Endometrial microvascular endothelial cells (primary cell): ENCODE measurements around the gene MALRD1. TPM values are rescaled to one million over a fixed set of nuclear protein-coding genes. Genes with fewer than 3 reads are reported as not detected.
"Not testable (repeated sequence)": the region's sequence is repeated elsewhere in the genome, so short reads cannot be mapped to it uniquely, and the experiment has no call there.

ENCODE experiments used
- in situ Hi-C: cut with HindIII; loops from 2 replicates; pipeline ENCODE4 v1.10.0; 2017; ENCODE audit warnings: low sequenced_read_pairs, low pct_unique_long_range_greater_than_20kb; ENCODE audit errors: inconsistent ontology term
- total RNA-seq: library from RNA; depleted of rRNA; stranded (reverse); fragments of >200 nt; gene quantifications from one replicate; pipeline ENCODE4 v1.2.3, GENCODE V29; 2015; ENCODE audit errors: inconsistent ontology term

The MALRD1 gene
- total RNA-seq, 1 donor from 2014 or later = not detected

DNA sequence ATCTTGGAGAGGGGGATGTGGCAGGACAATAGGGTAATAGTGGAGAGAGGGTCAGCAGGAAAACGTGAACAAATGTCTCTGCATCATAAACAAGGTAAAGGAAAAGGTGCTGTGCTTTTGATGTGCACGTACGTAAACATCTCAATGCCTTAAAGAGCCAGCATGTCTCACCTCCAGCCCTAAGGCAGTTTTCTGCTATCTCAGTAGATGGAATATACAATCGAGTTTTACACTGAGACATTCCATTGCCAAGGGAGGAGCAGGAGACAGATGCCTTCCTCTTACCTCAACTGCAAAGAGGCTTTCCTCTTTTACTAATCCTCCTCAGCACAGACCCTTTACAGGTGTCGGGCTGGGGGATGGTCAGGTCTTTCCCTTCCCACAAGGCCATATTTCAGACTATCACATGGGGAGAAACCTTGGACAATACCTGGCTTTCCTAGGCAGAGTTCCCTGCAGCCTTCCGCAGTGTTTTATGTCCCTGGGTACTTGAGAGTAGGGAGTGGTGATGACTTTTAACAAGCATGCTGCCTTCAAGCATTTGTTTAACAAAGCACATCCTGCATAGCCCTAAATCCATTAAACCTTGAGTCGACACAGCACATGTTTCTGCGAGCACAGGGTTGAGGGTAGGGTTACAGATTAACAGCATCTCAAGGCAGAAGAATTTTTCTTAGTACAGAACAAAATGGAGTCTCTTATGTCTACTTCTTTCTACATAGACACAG, 461.6 kb downstream of the MALRD1 start:
- in situ Hi-C loops = not testable (repeated sequence)

DNA sequence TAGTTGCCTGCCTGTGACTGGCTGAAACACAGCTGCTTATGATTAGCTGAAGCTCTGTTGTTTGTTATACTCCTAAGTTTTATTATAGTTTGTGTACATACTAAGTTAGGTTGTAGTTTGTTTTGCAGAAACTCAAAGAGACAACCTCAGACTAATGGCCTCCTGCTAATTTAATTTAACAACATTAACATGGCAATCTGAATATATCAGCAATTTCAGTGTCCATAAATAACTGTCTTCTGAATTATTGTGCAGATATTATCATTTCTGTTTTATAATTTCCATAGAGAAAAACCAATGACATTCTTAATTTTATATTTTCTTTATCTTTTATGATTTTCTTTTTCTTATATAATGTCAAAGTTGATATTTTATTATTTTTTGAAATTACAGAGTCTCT, 469.5 kb downstream of the MALRD1 start:
- in situ Hi-C loops = no loop called here

- in situ Hi-C loops = no loop called here
Measured at GRCh38 chr10:19518632-19519031, 470.0 kb downstream of the MALRD1 start.

- in situ Hi-C loops = no loop called here
Measured at GRCh38 chr10:19531324-19531723, 482.7 kb downstream of the MALRD1 start.

GRCh38 chr10:19532411-19532810, 483.8 kb downstream of the MALRD1 start:
- in situ Hi-C loops = no loop called here

GRCh38 chr10:19541299-19541698, 492.7 kb downstream of the MALRD1 start:
- in situ Hi-C loops = no loop called here

GRCh38 chr10:19546224-19546623, 497.6 kb downstream of the MALRD1 start:
- in situ Hi-C loops = no loop called here

GRCh38 chr10:19549503-19549902, 500.9 kb downstream of the MALRD1 start:
- in situ Hi-C loops = no loop called here

DNA sequence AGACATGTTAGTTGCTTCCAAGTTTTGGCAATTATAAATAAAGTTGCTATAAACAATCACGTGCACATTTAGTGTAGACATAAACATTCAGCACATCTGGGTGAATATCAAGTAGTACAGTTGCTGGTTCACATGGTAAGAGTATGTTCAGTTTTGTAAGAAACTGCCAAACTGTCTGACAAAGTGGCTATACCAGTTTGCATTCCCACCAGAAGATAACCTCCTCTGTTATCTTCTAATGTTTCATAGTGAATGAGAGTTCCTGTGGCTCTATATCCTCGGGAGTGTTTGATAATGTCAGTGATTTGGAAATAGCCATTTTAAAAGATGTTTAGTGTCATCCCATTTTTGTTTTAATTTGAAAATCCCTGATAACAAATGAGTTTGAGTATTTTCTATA, 508.1 kb downstream of the MALRD1 start:
- in situ Hi-C loops = no loop called here

DNA sequence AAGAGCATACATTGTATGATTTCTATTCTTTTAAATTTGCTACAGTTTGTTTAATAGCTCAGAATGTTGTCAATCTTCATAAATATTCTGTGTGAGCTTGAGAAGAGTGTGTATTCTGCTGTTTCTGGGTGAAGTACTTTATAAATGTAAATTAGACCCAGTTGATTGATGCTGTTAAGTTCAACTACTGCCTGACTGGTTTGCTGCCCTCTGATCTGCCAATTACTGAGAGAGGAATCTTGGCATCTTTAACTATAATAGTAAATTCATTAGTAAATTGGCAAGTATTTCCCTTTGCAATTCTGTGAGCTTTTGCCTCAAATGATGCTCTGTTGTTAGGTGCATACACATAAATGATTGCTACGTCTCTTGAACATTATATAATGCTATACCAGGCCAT, 512.6 kb downstream of the MALRD1 start:
- in situ Hi-C loops = no loop called here

DNA sequence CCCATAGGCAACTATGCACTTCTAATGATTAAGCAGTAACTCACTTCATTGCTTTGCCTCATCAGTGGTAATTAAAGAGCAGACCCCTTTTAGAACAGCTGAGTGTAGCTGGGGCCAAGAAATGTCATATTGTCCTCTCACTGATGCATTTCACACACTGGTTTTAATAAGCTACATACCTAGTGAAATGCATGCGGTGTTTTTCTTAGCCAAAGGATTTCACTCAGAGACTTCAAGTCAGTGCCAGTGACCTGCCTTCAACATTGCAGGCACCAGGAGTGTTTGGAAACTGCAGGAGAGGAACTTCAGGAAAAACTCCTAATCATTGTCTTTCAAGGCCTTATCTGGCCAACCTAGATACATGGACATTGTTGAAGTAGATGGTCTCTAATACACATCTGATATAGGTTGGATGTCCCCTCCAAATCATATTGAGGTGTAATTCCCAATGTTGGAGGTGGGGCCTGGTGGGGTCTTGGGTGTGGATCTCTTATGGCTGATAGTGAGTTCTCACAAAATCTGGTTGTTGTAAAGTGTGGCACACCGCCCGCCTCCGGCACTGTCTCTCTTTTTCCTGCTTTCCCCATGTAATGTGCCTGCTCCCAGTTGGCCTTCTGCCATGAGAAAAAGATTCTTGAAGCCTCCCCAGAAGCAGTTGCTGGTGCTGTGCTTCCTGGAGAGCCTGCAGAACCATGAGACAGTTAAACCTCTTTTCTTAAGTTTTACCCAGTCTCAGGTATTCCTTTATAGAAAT, 515.0 kb downstream of the MALRD1 start:
- in situ Hi-C loops = no loop called here

GRCh38 chr10:19570120-19570519, 521.5 kb downstream of the MALRD1 start:
- in situ Hi-C loops = no loop called here

GRCh38 chr10:19570991-19571390, 522.4 kb downstream of the MALRD1 start:
- in situ Hi-C loops = no loop called here

DNA sequence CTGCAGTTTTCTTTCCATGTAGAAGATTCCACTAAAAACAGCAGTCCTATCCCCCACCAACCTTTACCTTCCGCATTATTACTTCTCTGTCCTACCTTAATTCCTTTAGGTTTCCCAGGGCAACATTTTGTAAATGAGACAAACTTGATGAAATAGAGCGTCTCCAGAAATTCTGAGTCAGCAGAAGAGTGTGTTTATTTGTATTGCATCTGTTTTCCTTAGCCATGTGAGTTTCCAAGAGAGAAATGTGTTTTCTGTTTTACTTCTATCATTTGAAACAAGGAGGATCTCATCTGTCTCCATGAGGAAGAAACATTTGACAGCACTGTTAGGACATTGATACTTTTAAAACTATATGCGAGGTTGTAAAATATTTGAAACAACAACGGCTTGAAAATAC, 523.5 kb downstream of the MALRD1 start:
- in situ Hi-C loops = no loop called here

DNA sequence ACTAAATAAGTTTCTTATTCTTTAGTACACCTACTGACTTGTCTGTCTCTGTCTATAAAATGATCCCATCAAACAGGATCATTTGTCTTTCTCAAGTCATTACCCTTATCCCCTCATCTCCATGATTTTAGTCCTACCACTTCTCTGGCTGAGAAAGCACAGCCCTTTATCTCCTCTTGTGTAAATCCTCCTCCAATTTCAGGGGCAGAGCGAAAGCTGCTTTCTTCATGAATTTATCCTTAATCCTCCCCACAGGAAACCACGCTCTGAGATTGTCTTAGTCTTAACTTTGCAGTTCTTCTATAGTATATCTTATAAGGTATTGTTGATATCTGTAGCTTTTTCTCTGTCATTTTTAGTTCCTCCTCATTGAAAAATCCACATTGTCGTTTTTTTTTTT, 528.0 kb downstream of the MALRD1 start:
- in situ Hi-C loops = no loop called here

GRCh38 chr10:19577381-19577780, 528.8 kb downstream of the MALRD1 start:
- in situ Hi-C loops = no loop called here

- in situ Hi-C loops = no loop called here
Measured at GRCh38 chr10:19577807-19578206, 529.2 kb downstream of the MALRD1 start.

- in situ Hi-C loops = no loop called here
Measured at GRCh38 chr10:19578571-19578970, 530.0 kb downstream of the MALRD1 start.

DNA sequence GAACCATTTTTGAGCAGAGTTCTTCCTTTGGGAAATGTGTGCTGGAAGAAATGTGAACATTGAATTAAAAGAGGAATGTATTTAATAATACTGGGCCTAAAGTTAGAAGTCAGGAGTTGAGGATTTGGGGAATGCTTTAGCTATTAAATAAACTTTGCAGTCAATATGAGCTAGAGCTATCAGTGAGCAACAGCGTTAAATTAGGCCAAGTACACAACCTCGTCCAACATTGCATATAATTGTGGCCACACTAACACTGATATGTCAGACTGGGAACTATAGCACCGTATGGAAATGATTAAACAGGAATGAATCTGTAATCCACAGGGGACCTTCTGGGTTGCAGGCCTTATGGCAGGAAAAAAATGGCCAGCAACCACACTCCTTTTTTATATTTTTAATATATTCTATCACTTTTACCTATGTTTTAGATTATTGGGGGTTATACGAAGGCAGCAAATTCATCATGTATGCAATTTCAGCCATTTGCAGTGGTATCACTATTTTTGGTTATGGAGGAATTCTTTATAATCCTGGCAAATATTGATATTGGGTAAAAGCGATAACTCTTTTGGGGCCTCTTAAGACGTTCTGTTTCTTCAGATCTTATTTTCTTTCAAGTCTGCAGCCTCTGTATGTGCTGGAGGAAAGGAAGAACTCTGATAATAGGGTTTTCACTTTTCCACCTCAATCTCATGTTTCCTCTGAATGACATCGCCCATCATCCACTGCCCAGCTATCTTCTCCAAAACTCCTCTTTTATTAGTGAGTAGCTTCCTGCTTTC, 531.4 kb downstream of the MALRD1 start:
- in situ Hi-C loops = no loop called here

DNA sequence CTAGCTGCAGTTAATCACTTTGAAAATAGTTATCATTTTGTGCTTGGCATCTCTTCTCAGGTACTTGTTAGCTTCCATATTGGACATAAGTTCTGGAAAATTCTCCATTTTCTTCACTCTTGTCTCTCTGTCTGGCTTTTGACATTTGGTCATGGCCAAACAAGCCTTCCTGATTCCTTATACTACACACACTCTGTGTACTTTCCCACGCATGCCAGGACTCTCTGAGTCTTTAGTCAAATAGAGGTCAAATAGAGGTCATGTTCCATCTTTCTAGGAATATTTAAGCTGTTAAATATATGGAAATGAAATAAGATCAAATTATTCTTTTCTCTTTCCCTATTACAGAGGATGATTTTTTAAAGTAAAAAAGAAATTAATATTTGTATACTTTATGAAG, 532.1 kb downstream of the MALRD1 start:
- in situ Hi-C loops = no loop called here
